ENCODE data around the gene TRAPPC12.

- TF ChIP-seq POLR2A (IDR thresholded peaks at IDR 0.05), result no peak
- TF ChIP-seq, protein P1, sequence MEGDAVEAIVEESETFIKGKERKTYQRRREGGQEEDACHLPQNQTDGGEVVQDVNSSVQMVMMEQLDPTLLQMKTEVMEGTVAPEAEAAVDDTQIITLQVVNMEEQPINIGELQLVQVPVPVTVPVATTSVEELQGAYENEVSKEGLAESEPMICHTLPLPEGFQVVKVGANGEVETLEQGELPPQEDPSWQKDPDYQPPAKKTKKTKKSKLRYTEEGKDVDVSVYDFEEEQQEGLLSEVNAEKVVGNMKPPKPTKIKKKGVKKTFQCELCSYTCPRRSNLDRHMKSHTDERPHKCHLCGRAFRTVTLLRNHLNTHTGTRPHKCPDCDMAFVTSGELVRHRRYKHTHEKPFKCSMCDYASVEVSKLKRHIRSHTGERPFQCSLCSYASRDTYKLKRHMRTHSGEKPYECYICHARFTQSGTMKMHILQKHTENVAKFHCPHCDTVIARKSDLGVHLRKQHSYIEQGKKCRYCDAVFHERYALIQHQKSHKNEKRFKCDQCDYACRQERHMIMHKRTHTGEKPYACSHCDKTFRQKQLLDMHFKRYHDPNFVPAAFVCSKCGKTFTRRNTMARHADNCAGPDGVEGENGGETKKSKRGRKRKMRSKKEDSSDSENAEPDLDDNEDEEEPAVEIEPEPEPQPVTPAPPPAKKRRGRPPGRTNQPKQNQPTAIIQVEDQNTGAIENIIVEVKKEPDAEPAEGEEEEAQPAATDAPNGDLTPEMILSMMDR (IDR thresholded peaks at IDR 0.05), result no peak
Measured at GRCh38 chr2:3392216-3392615, 12.7 kb downstream of the TRAPPC12 start.

Measured in esophagus squamous epithelium (tissue), 4 donors.